Measurements from ENCODE around the gene TOMM22. TPM values are rescaled to one million over a fixed set of nuclear protein-coding genes. Genes with fewer than 3 reads are reported as not detected.

TOMM22 gene
- total RNA-seq, 1 donor from 2014 or later: 108 TPM

GRCh38 chr22:38656256-38657044 is 25.3 kb upstream of the TOMM22 start, which contains the start of the genes CBY1 and FAM227A:
TSS of gene CBY1 (plus strand) at chr22:38656638. CDS start at chr22:38668055, 11,417 bp downstream.
TSS of gene FAM227A (minus strand) at chr22:38656392. CDS start at chr22:38650168, 6,224 bp downstream.
- Mint-ChIP-seq H3K9me3 (ENCODE audit: unreplicated experiment) (no peaks in the 10 kb centered on the region), H3K4me1 (ENCODE audit: unreplicated experiment) (peaks cover 7% of the 10 kb centered on the region), H3K36me3 (ENCODE audit: low read depth, unreplicated experiment) (no peaks in the 10 kb centered on the region), H3K4me3 (ENCODE audit: unreplicated experiment) (peak within 1 kb of the TSS; percentile 95), H3K27ac (ENCODE audit: unreplicated experiment) (peak within 1 kb of the TSS; percentile 99), H3K27me3 (ENCODE audit: unreplicated experiment) (no peaks in the 10 kb centered on the region)
- peak; percentile 87 for DNase-seq (ENCODE audit: low spot score)
- TF ChIP-seq CTCF (IDR thresholded peaks at IDR 0.05; ENCODE audit: unreplicated experiment): no peak

GRCh38 chr22:38657045-38657909 is 24.5 kb upstream of the TOMM22 start:
- H3K9me3 Mint-ChIP-seq (ENCODE audit: unreplicated experiment): no peaks in the 10 kb centered on the region
- H3K4me3 Mint-ChIP-seq (ENCODE audit: unreplicated experiment): peak overlapping the region; percentile 95
- H3K27me3 Mint-ChIP-seq (ENCODE audit: unreplicated experiment): no peaks in the 10 kb centered on the region
- no peak for TF ChIP-seq CTCF (IDR thresholded peaks at IDR 0.05; ENCODE audit: unreplicated experiment)
- DNase-seq (ENCODE audit: low spot score): peak; percentile 11
- H3K36me3 Mint-ChIP-seq (ENCODE audit: low read depth, unreplicated experiment): no peaks in the 10 kb centered on the region
- H3K27ac Mint-ChIP-seq (ENCODE audit: unreplicated experiment): peak overlapping the region; percentile 99
- H3K4me1 Mint-ChIP-seq (ENCODE audit: unreplicated experiment): peaks cover 7% of the 10 kb centered on the region

GRCh38 chr22:38674888-38675287 is 6.9 kb upstream of the TOMM22 start:
- peaks cover 9% of the 10 kb centered on the region for H3K4me1 Mint-ChIP-seq (ENCODE audit: unreplicated experiment)
- TF ChIP-seq CTCF (IDR thresholded peaks at IDR 0.05; ENCODE audit: unreplicated experiment): no peak
- peaks cover 6% of the 10 kb centered on the region for H3K27me3 Mint-ChIP-seq (ENCODE audit: unreplicated experiment)
- no peak for DNase-seq (ENCODE audit: low spot score)
- H3K4me3 Mint-ChIP-seq (ENCODE audit: unreplicated experiment): no peak overlapping the region
- H3K27ac Mint-ChIP-seq (ENCODE audit: unreplicated experiment): no peak overlapping the region
- H3K36me3 Mint-ChIP-seq (ENCODE audit: low read depth, unreplicated experiment): peaks cover 20% of the 10 kb centered on the region
- H3K9me3 Mint-ChIP-seq (ENCODE audit: unreplicated experiment): no peaks in the 10 kb centered on the region

- peaks cover 5% of the 10 kb centered on the region for H3K4me1 Mint-ChIP-seq (ENCODE audit: unreplicated experiment)
- no peaks in the 10 kb centered on the region for H3K9me3 Mint-ChIP-seq (ENCODE audit: unreplicated experiment)
- no peak for DNase-seq (ENCODE audit: low spot score)
- H3K27ac Mint-ChIP-seq (ENCODE audit: unreplicated experiment): no peak overlapping the region
- H3K36me3 Mint-ChIP-seq (ENCODE audit: low read depth, unreplicated experiment): peaks cover 17% of the 10 kb centered on the region
- TF ChIP-seq CTCF (IDR thresholded peaks at IDR 0.05; ENCODE audit: unreplicated experiment): no peak
- no peak overlapping the region for H3K4me3 Mint-ChIP-seq (ENCODE audit: unreplicated experiment)
- H3K27me3 Mint-ChIP-seq (ENCODE audit: unreplicated experiment): peaks cover 6% of the 10 kb centered on the region
Measured at GRCh38 chr22:38675833-38676232, 5.9 kb upstream of the TOMM22 start.
